Upper lobe of left lung (tissue), 6 donors: ENCODE results near the gene CHRNA7. TPM values are rescaled to one million over a fixed set of nuclear protein-coding genes. Genes with fewer than 3 reads are reported as not detected.
"Not testable (repeated sequence)": the region's sequence is repeated elsewhere in the genome, so short reads cannot be mapped to it uniquely, and the experiment has no call there.

Experiments used
- ATAC-seq, 2 donors: fragments of 200-7000 bp; cut with Tn5 transposase; one replicate each; pipeline ENCODE4 v1.9.1; 2022; ENCODE audit warnings: mild to moderate bottlenecking in 2 of 2, moderate library complexity in 2 of 2; ENCODE audit not compliant: low FRiP score in 2 of 2
- DNase-seq, 2 donors: peaks; one replicate each; pipeline ENCODE4 v3.0.0-alpha.2; 2019 to 2020
- H3K27ac ChIP-seq, 4 donors: fragments of 200-600 bp; sonication (generic); one replicate each; pipeline ENCODE4 v1.5.1; 2016 to 2019
- H3K27me3 ChIP-seq, 4 donors: fragments of 200-600 bp; sonication (generic); one replicate each; pipeline ENCODE4 v1.5.1; 2017 to 2019
- H3K36me3 ChIP-seq, 4 donors: fragments of 200-600 bp; sonication (generic); one replicate each; pipeline ENCODE4 v1.5.1; 2016 to 2019
- H3K4me1 ChIP-seq, 4 donors: fragments of 200-600 bp; sonication (generic); one replicate each; pipeline ENCODE4 v1.5.1; 2018 to 2019
- H3K4me3 ChIP-seq, 4 donors: fragments of 200-600 bp; sonication (generic); one replicate each; pipeline ENCODE4 v1.5.1; 2017 to 2019; ENCODE audit warnings: mild to moderate bottlenecking in 2 of 4, moderate library complexity in 1 of 4
- H3K9me3 ChIP-seq, 4 donors: fragments of 200-600 bp; sonication (generic); one replicate each; pipeline ENCODE4 v1.5.1; 2018 to 2019
- CTCF ChIP-seq, 6 experiments: fragments of 450-650 bp in 4 of 6; fragments of 200-600 bp in 2 of 6; sonication (generic) in 2 of 6; IDR thresholded peaks; one replicate each; pipeline ENCODE4 v1.5.1; 2016 to 2019; ENCODE audit warnings: antibody characterized with exemption in 6 of 6
- EP300 ChIP-seq, 4 donors: sonication (generic); formaldehyde crosslinking; IDR thresholded peaks; one replicate each; pipeline ENCODE4 v1.5.1; 2017; ENCODE audit warnings: antibody characterized with exemption in 4 of 4, control low read depth in 2 of 4
- POLR2A ChIP-seq, 4 donors: fragments of 450-650 bp; IDR thresholded peaks; one replicate each; pipeline ENCODE4 v1.5.1; 2016 to 2017; ENCODE audit warnings: antibody characterized with exemption in 4 of 4, mild to moderate bottlenecking in 2 of 4
- POLR2AphosphoS5 ChIP-seq, 2 donors: sonication (generic); formaldehyde crosslinking; IDR thresholded peaks; one replicate each; pipeline ENCODE4 v1.5.1; 2017; ENCODE audit warnings: antibody characterized with exemption in 2 of 2
- WGBS, 2 donors: methylation state at CpG; one replicate each; pipeline ENCODE4 v1.1.5; 2017 to 2018; 5-methylcytosine and 5-hydroxymethylcytosine counted together
- small RNA-seq, 4 donors: library from RNA; depleted of rRNA; stranded (forward); fragments of <200 nt; gene quantifications; one replicate each; pipeline ENCODE3, GENCODE V24; 2016
- total RNA-seq, 6 donors: library from RNA; depleted of rRNA in 4 of 6; stranded (reverse); fragments of >200 nt in 4 of 6; gene quantifications; one replicate each; pipeline versions ENCODE4 v1.1.0 to v1.2.1, GENCODE V29; 2016 to 2021
- donor health status: DM: no; HTN: no; CAD: no; lungs with moderate emphysema.
- donor health status: DM: no; HTN: yes; CAD: no; lungs with severe emphysema.

CHRNA7 gene
- total RNA-seq, 6 donors from 2014 or later = 1.1 to 5.2 (median 1.7) TPM

- not testable (repeated sequence) for H3K36me3 ChIP-seq, DNase-seq, H3K27me3 ChIP-seq, H3K4me1 ChIP-seq, H3K4me3 ChIP-seq, H3K9me3 ChIP-seq, H3K27ac ChIP-seq
- WGBS, 2 donors = 80 to 93% methylated on average over 4 of the region's 4 CpGs
- ATAC-seq = peak; percentile 18 to 21
These were observed 136.0 kb downstream of the CHRNA7 start for GRCh38 chr15:32166270-32166669.

GRCh38 chr15:32167913-32168312 is 137.6 kb downstream of the CHRNA7 start:
- no CpG with 5 or more reads among the region's 35 CpGs for WGBS, 2 donors
- ATAC-seq (peak; percentile 49 to 71), DNase-seq (peak in 1 of 2 donors; percentile 83)
- not testable (repeated sequence) for H3K4me1 ChIP-seq, H3K9me3 ChIP-seq, H3K27ac ChIP-seq, H3K4me3 ChIP-seq, H3K27me3 ChIP-seq, H3K36me3 ChIP-seq

- no CpG with 5 or more reads among the region's 5 CpGs for WGBS, 2 donors
- ATAC-seq, DNase-seq, H3K9me3 ChIP-seq, H3K27ac ChIP-seq, H3K4me3 ChIP-seq, H3K27me3 ChIP-seq, H3K4me1 ChIP-seq, H3K36me3 ChIP-seq: not testable (repeated sequence)
These were observed 150.3 kb downstream of the CHRNA7 start for GRCh38 chr15:32180579-32180978.

- DNase-seq, ATAC-seq, H3K27ac ChIP-seq, H3K27me3 ChIP-seq, H3K4me3 ChIP-seq, H3K4me1 ChIP-seq, H3K36me3 ChIP-seq, H3K9me3 ChIP-seq: not testable (repeated sequence)
- no CpG with 5 or more reads among the region's 4 CpGs for WGBS, 2 donors
These were observed 163.5 kb downstream of the CHRNA7 start for GRCh38 chr15:32193780-32194179.

GRCh38 chr15:32196206-32196605 is 165.9 kb downstream of the CHRNA7 start:
- not testable (repeated sequence) for H3K27me3 ChIP-seq
- WGBS, 2 donors = 40% methylated on average over 3 of the region's 7 CpGs; no CpG with 5 or more reads in 1 of the 2 donors

GRCh38 chr15:32198938-32199337 is 168.6 kb downstream of the CHRNA7 start:
- H3K36me3 ChIP-seq, H3K9me3 ChIP-seq, H3K27me3 ChIP-seq, H3K4me1 ChIP-seq, DNase-seq, ATAC-seq, H3K4me3 ChIP-seq, H3K27ac ChIP-seq: not testable (repeated sequence)
- no CpG with 5 or more reads among the region's 5 CpGs for WGBS, 2 donors

More at GRCh38 chr15:32196206-32196605, 165.9 kb downstream of the CHRNA7 start:
- H3K4me3 ChIP-seq, DNase-seq, H3K4me1 ChIP-seq, H3K36me3 ChIP-seq, H3K27ac ChIP-seq, H3K9me3 ChIP-seq, ATAC-seq: not testable (repeated sequence)

GRCh38 chr15:32209081-32209480 is 178.8 kb downstream of the CHRNA7 start:
- H3K36me3 ChIP-seq, DNase-seq, H3K9me3 ChIP-seq, H3K4me1 ChIP-seq, H3K27ac ChIP-seq, H3K27me3 ChIP-seq, H3K4me3 ChIP-seq, ATAC-seq: not testable (repeated sequence)
- no CpG with 5 or more reads among the region's 5 CpGs for WGBS, 2 donors

- ATAC-seq = no peak
- DNase-seq = no peak
- no peaks in the 10 kb centered on the region for H3K4me1 ChIP-seq
- 57 to 70% methylated on average over 3 of the region's 3 CpGs for WGBS, 2 donors
- no peak overlapping the region for H3K4me3 ChIP-seq
- H3K36me3 ChIP-seq = no peaks in the 10 kb centered on the region
- TF ChIP-seq EP300 (IDR thresholded peaks at IDR 0.05) (no peak), POLR2A (IDR thresholded peaks at IDR 0.05) (no peak), CTCF (IDR thresholded peaks at IDR 0.05) (no peak), POLR2AphosphoS5 (IDR thresholded peaks at IDR 0.05) (no peak)
- no peak overlapping the region for H3K27ac ChIP-seq
- H3K9me3 ChIP-seq = peaks cover 0 to 8% (median 0%) of the 10 kb centered on the region in 4 donors
- no peaks in the 10 kb centered on the region for H3K27me3 ChIP-seq
These were observed 188.4 kb downstream of the CHRNA7 start for GRCh38 chr15:32218666-32219065.

Small RNA genes within 50 kb of the gene (small RNA-seq; reads per million reads assigned to genes)
- 0 reads per million in 4 donors for gene RF00019

Other genes starting within 250 kb of the CHRNA7 start
- gene OTUD7A, start 159.8 kb upstream of the CHRNA7 start, total RNA-seq = 1 to 10 TPM; 2.1 to 6.6 (median 3.3) TPM